Liver (tissue), 9 donors: Measurements from ENCODE around the gene METTL5. TPM values are rescaled to one million over a fixed set of nuclear protein-coding genes. Genes with fewer than 3 reads are reported as not detected.
"Not testable (repeated sequence)": the region's sequence is repeated elsewhere in the genome, so short reads cannot be mapped to it uniquely, and the experiment has no call there.

Experiments used
- DNase-seq: peaks from one replicate; pipeline ENCODE4 v3.0.0-alpha.2; 2017; ENCODE audit warnings: low spot score
- H3K27ac ChIP-seq, 2 donors: one replicate each; pipeline ENCODE4 v1.7.0; 2013; ENCODE audit warnings: inconsistent platforms in 2 of 2, low read length in 2 of 2, control low read depth in 1 of 2, low read depth in 1 of 2, mild to moderate bottlenecking in 1 of 2
- H3K27me3 ChIP-seq, 4 donors: one replicate each; pipeline versions ENCODE4 v1.6.1 to v1.7.0; 2013; ENCODE audit warnings: low read length in 3 of 4, inconsistent platforms in 1 of 4, mild to moderate bottlenecking in 1 of 4, moderate library complexity in 1 of 4; ENCODE audit not compliant: control insufficient read depth in 4 of 4, insufficient read depth in 4 of 4
- H3K36me3 ChIP-seq, 4 donors: one replicate each; pipeline versions ENCODE4 v1.6.1 to v1.7.0; 2013; ENCODE audit warnings: low read length in 3 of 4, mild to moderate bottlenecking in 3 of 4, low read depth in 1 of 4, moderate library complexity in 1 of 4; ENCODE audit not compliant: control insufficient read depth in 4 of 4, insufficient read depth in 3 of 4
- H3K4me1 ChIP-seq, 4 donors: one replicate each; pipeline versions ENCODE4 v1.6.1 to v1.7.0; 2013; ENCODE audit warnings: low read length in 3 of 4, mild to moderate bottlenecking in 3 of 4, moderate library complexity in 1 of 4; ENCODE audit not compliant: control insufficient read depth in 4 of 4, insufficient read depth in 4 of 4
- H3K4me3 ChIP-seq, 3 donors: one replicate each; pipeline versions ENCODE4 v1.6.1 to v1.7.0; 2013; ENCODE audit warnings: low read length in 3 of 3, control low read depth in 1 of 3, low read depth in 1 of 3, mild to moderate bottlenecking in 1 of 3
- H3K9ac ChIP-seq, 2 donors: one replicate each; pipeline ENCODE4 v1.7.0; 2013; ENCODE audit warnings: low read length in 2 of 2, mild to moderate bottlenecking in 2 of 2, moderate library complexity in 2 of 2, control low read depth in 1 of 2, low read depth in 1 of 2
- H3K9me3 ChIP-seq, 4 donors: one replicate each; pipeline versions ENCODE4 v1.6.1 to v1.7.0; 2013; ENCODE audit warnings: low read length in 3 of 4; ENCODE audit not compliant: control insufficient read depth in 4 of 4
- EGR1 ChIP-seq, 2 donors: IDR thresholded peaks; 2 replicates each; pipeline ENCODE4 v1.6.1; 2016 to 2018; ENCODE audit warnings: antibody characterized with exemption in 2 of 2, low read depth in 2 of 2
- FOXA2 ChIP-seq: IDR thresholded peaks from 2 replicates; pipeline ENCODE4 v1.6.1; 2016; ENCODE audit warnings: antibody characterized with exemption
- GABPA ChIP-seq, 2 donors: IDR thresholded peaks in 1 of 2; conservative IDR thresholded peaks in 1 of 2; 2 replicates each; pipeline ENCODE4 v1.6.1; 2016; ENCODE audit warnings: antibody characterized with exemption in 2 of 2, mild to moderate bottlenecking in 1 of 2, moderate library complexity in 1 of 2
- HNF4A ChIP-seq, 2 donors: conservative IDR thresholded peaks; 2 replicates each; pipeline ENCODE4 v1.6.1; 2016; ENCODE audit warnings: antibody characterized with exemption in 2 of 2, mild to moderate bottlenecking in 2 of 2
- HNF4G ChIP-seq: IDR thresholded peaks from 2 replicates; pipeline ENCODE4 v1.6.1; 2016; ENCODE audit warnings: antibody characterized with exemption
- JUND ChIP-seq, 2 donors: IDR thresholded peaks; 2 replicates each; pipeline ENCODE4 v1.6.1; 2016; ENCODE audit warnings: antibody characterized with exemption in 2 of 2
- NR2F2 ChIP-seq: IDR thresholded peaks from 2 replicates; pipeline ENCODE4 v1.6.1; 2016; ENCODE audit warnings: antibody characterized with exemption
- RAD21 ChIP-seq, 2 donors: IDR thresholded peaks; 2 replicates each; pipeline ENCODE4 v1.6.1; 2016; ENCODE audit warnings: antibody characterized with exemption in 2 of 2, mild to moderate bottlenecking in 2 of 2
- SP1 ChIP-seq: IDR thresholded peaks from 2 replicates; pipeline ENCODE4 v1.6.1; 2018; ENCODE audit warnings: antibody characterized with exemption, mild to moderate bottlenecking
- TAF1 ChIP-seq: conservative IDR thresholded peaks from 2 replicates; pipeline ENCODE4 v1.6.1; 2016; ENCODE audit warnings: antibody characterized with exemption, mild to moderate bottlenecking
- YY1 ChIP-seq: IDR thresholded peaks from 2 replicates; pipeline ENCODE4 v1.6.1; 2016; ENCODE audit warnings: antibody characterized with exemption, mild to moderate bottlenecking
- WGBS: extraction: QIAGEN DNeasy Blood & Tissue Kit; methylation state at CpG from one replicate; pipeline ENCODE4 v1.1.7; 2013; 5-methylcytosine and 5-hydroxymethylcytosine counted together
- polyA plus RNA-seq, 2 donors: library from polyadenylated mRNA; stranded (reverse) in 1 of 2; unstranded in 1 of 2; fragments of 200-250 nt in 1 of 2; fragments of >200 nt in 1 of 2; fragmentation: Nextera tagmentation in 1 of 2; extraction: Ambion mirVana in 1 of 2; gene quantifications; one replicate each; pipeline versions ENCODE4 v1.2.1 to v1.2.3, GENCODE V29; 2013 to 2015
- total RNA-seq, 2 donors: library from RNA; depleted of rRNA; stranded (reverse); fragments of >200 nt; gene quantifications; one replicate each; pipeline ENCODE4 v1.2.3, GENCODE V29; 2014
- TF ChIP-seq, protein P1 (sequence below): fragments of 150-350 bp; IDR thresholded peaks from 2 replicates; pipeline ENCODE4 v1.5.1; 2017; ENCODE audit warnings: improper control_type of control experiment, low read depth, low read length; ENCODE audit not compliant: missing input control
- TF ChIP-seq, protein P2 (sequence below): IDR thresholded peaks from 2 replicates; pipeline ENCODE4 v1.6.1; 2016; ENCODE audit warnings: antibody characterized with exemption
- TF ChIP-seq, protein P3 (sequence below): IDR thresholded peaks from 2 replicates; pipeline ENCODE4 v1.6.1; 2016; ENCODE audit warnings: antibody characterized with exemption
- TF ChIP-seq, protein P4 (sequence below): IDR thresholded peaks from 2 replicates; pipeline ENCODE4 v1.6.1; 2016; ENCODE audit warnings: antibody characterized with exemption
- TF ChIP-seq, protein P5 (sequence below): IDR thresholded peaks from 2 replicates; pipeline ENCODE4 v1.6.1; 2016; ENCODE audit warnings: antibody characterized with exemption, mild to moderate bottlenecking
- donor health status: healthy.
- donor health status: healthy.
- donor health status: healthy.
- donor health status: healthy.
- donor health status: healthy.

The METTL5 gene
- total and polyA plus RNA-seq, 4 donors, result 15.4 to 35.6 (median 22.8) TPM

DNA sequence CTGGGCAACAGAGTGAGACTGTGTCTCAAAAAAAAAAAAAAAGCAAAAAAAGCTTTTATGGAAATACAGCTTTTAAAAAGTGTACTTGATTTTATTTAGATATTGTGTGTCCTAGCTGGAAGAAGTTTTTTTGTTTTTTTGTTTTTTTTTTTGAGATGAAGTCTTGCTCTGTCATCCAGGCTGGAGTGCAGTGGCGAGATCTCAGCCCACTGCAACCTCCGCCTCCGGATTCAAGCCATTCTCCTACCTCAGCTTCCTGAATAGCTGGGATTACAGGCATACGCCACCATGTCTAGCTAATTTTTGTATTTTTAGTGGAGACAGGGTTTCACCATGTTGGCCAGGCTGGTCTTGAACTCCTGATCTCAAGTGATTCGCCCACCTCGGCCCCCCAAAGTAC lies 41.5 kb upstream of the METTL5 start:
- not testable (repeated sequence) for H3K4me1 ChIP-seq, H3K36me3 ChIP-seq, DNase-seq, H3K9me3 ChIP-seq, H3K27me3 ChIP-seq, H3K4me3 ChIP-seq, H3K27ac ChIP-seq, H3K9ac ChIP-seq
- WGBS, result 100% methylated on average over 6 of the region's 6 CpGs

DNA sequence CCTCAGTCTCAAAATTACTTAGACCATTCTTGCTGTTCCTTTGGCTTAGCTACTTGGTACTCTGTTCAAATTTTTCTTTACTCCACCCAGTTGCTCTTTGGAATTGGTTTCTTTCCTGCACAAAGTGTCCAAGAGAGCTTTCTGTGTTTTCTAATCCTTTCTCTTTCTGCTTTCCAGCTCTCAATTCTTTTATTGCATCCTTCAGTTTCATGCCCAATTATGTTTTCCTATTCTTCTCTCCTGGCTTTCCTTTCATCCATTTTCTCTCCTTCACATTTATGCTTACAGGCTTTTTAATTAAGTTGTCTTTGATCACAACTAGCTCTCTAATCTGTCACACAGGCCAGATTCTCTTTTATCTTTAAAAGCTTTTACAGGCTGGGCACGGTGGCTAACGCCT lies 40.8 kb upstream of the METTL5 start:
- no peak for TF ChIP-seq JUND (IDR thresholded peaks at IDR 0.05)
- no peak for TF ChIP-seq EGR1 (IDR thresholded peaks at IDR 0.05; ENCODE audit: low read depth in 2 of 2)
- TF ChIP-seq YY1, result no peak
- TF ChIP-seq NR2F2, result no peak
- TF ChIP-seq, protein P1, sequence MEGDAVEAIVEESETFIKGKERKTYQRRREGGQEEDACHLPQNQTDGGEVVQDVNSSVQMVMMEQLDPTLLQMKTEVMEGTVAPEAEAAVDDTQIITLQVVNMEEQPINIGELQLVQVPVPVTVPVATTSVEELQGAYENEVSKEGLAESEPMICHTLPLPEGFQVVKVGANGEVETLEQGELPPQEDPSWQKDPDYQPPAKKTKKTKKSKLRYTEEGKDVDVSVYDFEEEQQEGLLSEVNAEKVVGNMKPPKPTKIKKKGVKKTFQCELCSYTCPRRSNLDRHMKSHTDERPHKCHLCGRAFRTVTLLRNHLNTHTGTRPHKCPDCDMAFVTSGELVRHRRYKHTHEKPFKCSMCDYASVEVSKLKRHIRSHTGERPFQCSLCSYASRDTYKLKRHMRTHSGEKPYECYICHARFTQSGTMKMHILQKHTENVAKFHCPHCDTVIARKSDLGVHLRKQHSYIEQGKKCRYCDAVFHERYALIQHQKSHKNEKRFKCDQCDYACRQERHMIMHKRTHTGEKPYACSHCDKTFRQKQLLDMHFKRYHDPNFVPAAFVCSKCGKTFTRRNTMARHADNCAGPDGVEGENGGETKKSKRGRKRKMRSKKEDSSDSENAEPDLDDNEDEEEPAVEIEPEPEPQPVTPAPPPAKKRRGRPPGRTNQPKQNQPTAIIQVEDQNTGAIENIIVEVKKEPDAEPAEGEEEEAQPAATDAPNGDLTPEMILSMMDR, result no peak
- TF ChIP-seq HNF4A (conservative IDR thresholded peaks at IDR 0.05), result no peak
- no peak for TF ChIP-seq GABPA (IDR thresholded peaks at IDR 0.05 in 1 of 2, conservative IDR thresholded peaks at IDR 0.05 in 1 of 2)
- TF ChIP-seq FOXA2, result no peak
- TF ChIP-seq, protein P2, sequence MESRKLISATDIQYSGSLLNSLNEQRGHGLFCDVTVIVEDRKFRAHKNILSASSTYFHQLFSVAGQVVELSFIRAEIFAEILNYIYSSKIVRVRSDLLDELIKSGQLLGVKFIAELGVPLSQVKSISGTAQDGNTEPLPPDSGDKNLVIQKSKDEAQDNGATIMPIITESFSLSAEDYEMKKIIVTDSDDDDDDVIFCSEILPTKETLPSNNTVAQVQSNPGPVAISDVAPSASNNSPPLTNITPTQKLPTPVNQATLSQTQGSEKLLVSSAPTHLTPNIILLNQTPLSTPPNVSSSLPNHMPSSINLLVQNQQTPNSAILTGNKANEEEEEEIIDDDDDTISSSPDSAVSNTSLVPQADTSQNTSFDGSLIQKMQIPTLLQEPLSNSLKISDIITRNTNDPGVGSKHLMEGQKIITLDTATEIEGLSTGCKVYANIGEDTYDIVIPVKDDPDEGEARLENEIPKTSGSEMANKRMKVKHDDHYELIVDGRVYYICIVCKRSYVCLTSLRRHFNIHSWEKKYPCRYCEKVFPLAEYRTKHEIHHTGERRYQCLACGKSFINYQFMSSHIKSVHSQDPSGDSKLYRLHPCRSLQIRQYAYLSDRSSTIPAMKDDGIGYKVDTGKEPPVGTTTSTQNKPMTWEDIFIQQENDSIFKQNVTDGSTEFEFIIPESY, result no peak
- TF ChIP-seq, protein P3, sequence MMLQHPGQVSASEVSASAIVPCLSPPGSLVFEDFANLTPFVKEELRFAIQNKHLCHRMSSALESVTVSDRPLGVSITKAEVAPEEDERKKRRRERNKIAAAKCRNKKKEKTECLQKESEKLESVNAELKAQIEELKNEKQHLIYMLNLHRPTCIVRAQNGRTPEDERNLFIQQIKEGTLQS, result no peak
- TF ChIP-seq, protein P4, sequence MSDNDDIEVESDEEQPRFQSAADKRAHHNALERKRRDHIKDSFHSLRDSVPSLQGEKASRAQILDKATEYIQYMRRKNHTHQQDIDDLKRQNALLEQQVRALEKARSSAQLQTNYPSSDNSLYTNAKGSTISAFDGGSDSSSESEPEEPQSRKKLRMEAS, result no peak
- no peak for TF ChIP-seq SP1
- TF ChIP-seq, protein P5, sequence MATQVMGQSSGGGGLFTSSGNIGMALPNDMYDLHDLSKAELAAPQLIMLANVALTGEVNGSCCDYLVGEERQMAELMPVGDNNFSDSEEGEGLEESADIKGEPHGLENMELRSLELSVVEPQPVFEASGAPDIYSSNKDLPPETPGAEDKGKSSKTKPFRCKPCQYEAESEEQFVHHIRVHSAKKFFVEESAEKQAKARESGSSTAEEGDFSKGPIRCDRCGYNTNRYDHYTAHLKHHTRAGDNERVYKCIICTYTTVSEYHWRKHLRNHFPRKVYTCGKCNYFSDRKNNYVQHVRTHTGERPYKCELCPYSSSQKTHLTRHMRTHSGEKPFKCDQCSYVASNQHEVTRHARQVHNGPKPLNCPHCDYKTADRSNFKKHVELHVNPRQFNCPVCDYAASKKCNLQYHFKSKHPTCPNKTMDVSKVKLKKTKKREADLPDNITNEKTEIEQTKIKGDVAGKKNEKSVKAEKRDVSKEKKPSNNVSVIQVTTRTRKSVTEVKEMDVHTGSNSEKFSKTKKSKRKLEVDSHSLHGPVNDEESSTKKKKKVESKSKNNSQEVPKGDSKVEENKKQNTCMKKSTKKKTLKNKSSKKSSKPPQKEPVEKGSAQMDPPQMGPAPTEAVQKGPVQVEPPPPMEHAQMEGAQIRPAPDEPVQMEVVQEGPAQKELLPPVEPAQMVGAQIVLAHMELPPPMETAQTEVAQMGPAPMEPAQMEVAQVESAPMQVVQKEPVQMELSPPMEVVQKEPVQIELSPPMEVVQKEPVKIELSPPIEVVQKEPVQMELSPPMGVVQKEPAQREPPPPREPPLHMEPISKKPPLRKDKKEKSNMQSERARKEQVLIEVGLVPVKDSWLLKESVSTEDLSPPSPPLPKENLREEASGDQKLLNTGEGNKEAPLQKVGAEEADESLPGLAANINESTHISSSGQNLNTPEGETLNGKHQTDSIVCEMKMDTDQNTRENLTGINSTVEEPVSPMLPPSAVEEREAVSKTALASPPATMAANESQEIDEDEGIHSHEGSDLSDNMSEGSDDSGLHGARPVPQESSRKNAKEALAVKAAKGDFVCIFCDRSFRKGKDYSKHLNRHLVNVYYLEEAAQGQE, result no peak
- no peak for TF ChIP-seq RAD21 (IDR thresholded peaks at IDR 0.05)
- TF ChIP-seq TAF1, result no peak
- no peak for TF ChIP-seq HNF4G
- no peaks in the 10 kb centered on the region for H3K4me1 ChIP-seq
- no peak for DNase-seq

More for the DNA sequence above, 40.8 kb upstream of the METTL5 start:
- Histone ChIP-seq H3K4me3 (no peak overlapping the region), H3K27me3 (no peaks in the 10 kb centered on the region), H3K27ac (no peak overlapping the region), H3K36me3 (no peaks in the 10 kb centered on the region), H3K9ac (no peak overlapping the region), H3K9me3 (no peaks in the 10 kb centered on the region)
- WGBS, result 98% methylated on average over 2 of the region's 2 CpGs
